Stomach (tissue), 4 donors: Measurements from ENCODE around the gene DNAJC15.

Source experiments
- CTCF ChIP-seq, 7 experiments: fragments of 450-650 bp in 4 of 7; fragments of 200-600 bp in 3 of 7; sonication (generic) in 3 of 7; IDR thresholded peaks; one replicate each; pipeline ENCODE4 v1.5.1; 2016 to 2019; ENCODE audit warnings: antibody characterized with exemption in 7 of 7, control low read depth in 2 of 7, mild to moderate bottlenecking in 1 of 7
- EP300 ChIP-seq: sonication (generic); formaldehyde crosslinking; IDR thresholded peaks from one replicate; pipeline ENCODE4 v1.6.1; 2017; ENCODE audit warnings: antibody characterized with exemption
- POLR2AphosphoS5 ChIP-seq, 3 donors: sonication (generic); formaldehyde crosslinking; IDR thresholded peaks; one replicate each; pipeline ENCODE4 v1.6.1; 2016; ENCODE audit warnings: antibody characterized with exemption in 3 of 3

- TF ChIP-seq CTCF (IDR thresholded peaks at IDR 0.05) = no peak
- no peak for TF ChIP-seq POLR2AphosphoS5 (IDR thresholded peaks at IDR 0.05)
- TF ChIP-seq EP300 = no peak
Observed at GRCh38 chr13:43122791-43123190, 99.4 kb downstream of the DNAJC15 start.
